Choroid plexus epithelial cell (primary cell): ENCODE results near the gene QRICH1.

ENCODE experiments used
- DNase-seq: peaks from one replicate; pipeline ENCODE4 v3.0.0-alpha.2; 2010; ENCODE audit warnings: low read depth
- H3K4me3 ChIP-seq: 2 replicates; pipeline ENCODE4 v1.5.1; 2011; ENCODE audit warnings: low read depth, mild to moderate bottlenecking, control low read depth, low read length, moderate library complexity
- CTCF ChIP-seq: conservative IDR thresholded peaks from 2 replicates; pipeline ENCODE4 v1.5.1; 2011; ENCODE audit warnings: low read depth, mild to moderate bottlenecking, control low read depth, inconsistent platforms, low read length, moderate library complexity

Gene QRICH1

GRCh38 chr3:48982016-48982415 lies 111.9 kb downstream of the QRICH1 start:
- no peak for DNase-seq
- no peak for TF ChIP-seq CTCF
- H3K4me3 ChIP-seq, result no peak overlapping the region

GRCh38 chr3:48980295-48980694 lies 113.6 kb downstream of the QRICH1 start:
- H3K4me3 ChIP-seq, result no peak overlapping the region
- no peak for TF ChIP-seq CTCF
- DNase-seq, result no peak
